ENCODE results near the gene HPX. TPM values are rescaled to one million over a fixed set of nuclear protein-coding genes. Genes with fewer than 3 reads are reported as not detected.
A peak's percentile ranks its signal among the peaks of the same experiment; 100 is the strongest.

The HPX gene
- total and polyA plus RNA-seq, 2 of the 13 experiments (the other 11 are each of a cell fraction or from before 2014, with no cell fraction given): 9.2 to 57.4 TPM

DNA sequence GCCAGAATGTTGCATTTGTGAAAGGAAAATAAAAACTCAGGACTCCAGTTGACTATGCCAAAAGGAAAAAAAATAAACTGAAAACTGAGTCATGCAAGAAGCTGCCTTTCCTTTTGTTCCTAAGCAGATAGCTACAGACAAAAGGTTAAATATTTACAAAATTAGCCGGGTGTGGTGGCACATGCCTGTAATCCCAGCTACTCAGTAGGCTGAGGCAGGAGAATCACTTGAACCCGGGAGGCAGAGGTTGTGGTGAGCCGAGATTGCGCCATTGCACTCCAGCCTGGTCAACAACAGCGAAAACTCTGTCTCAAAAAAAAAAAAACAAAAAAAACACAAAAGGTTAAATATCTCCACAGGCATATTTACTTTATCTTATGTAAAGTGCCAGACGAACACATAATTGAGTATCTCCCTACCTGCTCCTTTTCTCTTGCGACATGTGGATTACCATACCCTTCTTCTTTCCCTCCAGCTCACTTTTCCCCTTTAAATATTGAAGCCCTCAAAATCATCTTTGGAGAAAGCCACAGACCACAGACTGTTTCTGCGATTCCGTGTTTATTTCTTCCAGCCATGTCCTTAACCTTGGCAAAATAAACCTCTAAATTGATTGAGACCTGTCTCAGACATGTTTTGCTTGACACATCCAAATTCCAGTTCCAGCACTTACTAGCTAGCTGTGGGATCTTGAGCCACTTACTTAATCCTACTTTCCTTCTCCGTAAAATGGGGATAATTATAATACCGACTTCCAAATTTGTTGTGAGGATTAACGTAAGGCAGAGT is 52.8 kb downstream of the HPX start (continued):
- TF ChIP-seq, protein P1, sequence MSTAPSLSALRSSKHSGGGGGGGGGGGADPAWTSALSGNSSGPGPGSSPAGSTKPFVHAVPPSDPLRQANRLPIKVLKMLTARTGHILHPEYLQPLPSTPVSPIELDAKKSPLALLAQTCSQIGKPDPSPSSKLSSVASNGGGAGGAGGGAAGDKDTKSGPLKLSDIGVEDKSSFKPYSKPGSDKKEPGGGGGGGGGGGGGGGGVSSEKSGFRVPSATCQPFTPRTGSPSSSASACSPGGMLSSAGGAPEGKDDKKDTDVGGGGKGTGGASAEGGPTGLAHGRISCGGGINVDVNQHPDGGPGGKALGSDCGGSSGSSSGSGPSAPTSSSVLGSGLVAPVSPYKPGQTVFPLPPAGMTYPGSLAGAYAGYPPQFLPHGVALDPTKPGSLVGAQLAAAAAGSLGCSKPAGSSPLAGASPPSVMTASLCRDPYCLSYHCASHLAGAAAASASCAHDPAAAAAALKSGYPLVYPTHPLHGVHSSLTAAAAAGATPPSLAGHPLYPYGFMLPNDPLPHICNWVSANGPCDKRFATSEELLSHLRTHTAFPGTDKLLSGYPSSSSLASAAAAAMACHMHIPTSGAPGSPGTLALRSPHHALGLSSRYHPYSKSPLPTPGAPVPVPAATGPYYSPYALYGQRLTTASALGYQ (CRISPR knock-in tag; IDR thresholded peaks at IDR 0.05): 0 out of 2 replicates have a peak, but pooled peaks have one; percentile 23
- TF ChIP-seq HDAC6 (IDR thresholded peaks at IDR 0.05; ENCODE audit: low read depth, low read length): no peak
- TF ChIP-seq TBP (CRISPR knock-in tag; IDR thresholded peaks at IDR 0.05): no peak
- TF ChIP-seq ZNF329 (CRISPR knock-in tag; IDR thresholded peaks at IDR 0.05; ENCODE audit: low read depth): no peak
- TF ChIP-seq NFYB (CRISPR knock-in tag; IDR thresholded peaks at IDR 0.05): no peak
- TF ChIP-seq REXO4 (CRISPR knock-in tag; IDR thresholded peaks at IDR 0.05; ENCODE audit: borderline replicate concordance): no peak
- TF ChIP-seq, protein P2, sequence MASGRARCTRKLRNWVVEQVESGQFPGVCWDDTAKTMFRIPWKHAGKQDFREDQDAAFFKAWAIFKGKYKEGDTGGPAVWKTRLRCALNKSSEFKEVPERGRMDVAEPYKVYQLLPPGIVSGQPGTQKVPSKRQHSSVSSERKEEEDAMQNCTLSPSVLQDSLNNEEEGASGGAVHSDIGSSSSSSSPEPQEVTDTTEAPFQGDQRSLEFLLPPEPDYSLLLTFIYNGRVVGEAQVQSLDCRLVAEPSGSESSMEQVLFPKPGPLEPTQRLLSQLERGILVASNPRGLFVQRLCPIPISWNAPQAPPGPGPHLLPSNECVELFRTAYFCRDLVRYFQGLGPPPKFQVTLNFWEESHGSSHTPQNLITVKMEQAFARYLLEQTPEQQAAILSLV (CRISPR knock-in tag; IDR thresholded peaks at IDR 0.05; ENCODE audit: borderline replicate concordance): no peak
- no peak for TF ChIP-seq ZNF333 (CRISPR knock-in tag; IDR thresholded peaks at IDR 0.05; ENCODE audit: borderline replicate concordance)
- no peak for TF ChIP-seq U2AF1 (optimal IDR thresholded peaks at IDR 0.05; ENCODE audit: low read depth, low read length)
- 0 out of 2 replicates have a peak, but pooled peaks have one; percentile 35 for TF ChIP-seq ZFAT (CRISPR knock-in tag; conservative IDR thresholded peaks at IDR 0.05)
- no peak for TF ChIP-seq IKZF1 (IDR thresholded peaks at IDR 0.05)
- TF ChIP-seq RORA (CRISPR knock-in tag; IDR thresholded peaks at IDR 0.05): no peak
- TF ChIP-seq, protein P3, sequence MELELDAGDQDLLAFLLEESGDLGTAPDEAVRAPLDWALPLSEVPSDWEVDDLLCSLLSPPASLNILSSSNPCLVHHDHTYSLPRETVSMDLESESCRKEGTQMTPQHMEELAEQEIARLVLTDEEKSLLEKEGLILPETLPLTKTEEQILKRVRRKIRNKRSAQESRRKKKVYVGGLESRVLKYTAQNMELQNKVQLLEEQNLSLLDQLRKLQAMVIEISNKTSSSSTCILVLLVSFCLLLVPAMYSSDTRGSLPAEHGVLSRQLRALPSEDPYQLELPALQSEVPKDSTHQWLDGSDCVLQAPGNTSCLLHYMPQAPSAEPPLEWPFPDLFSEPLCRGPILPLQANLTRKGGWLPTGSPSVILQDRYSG (CRISPR knock-in tag; IDR thresholded peaks at IDR 0.05): no peak
- TF ChIP-seq, protein P4, sequence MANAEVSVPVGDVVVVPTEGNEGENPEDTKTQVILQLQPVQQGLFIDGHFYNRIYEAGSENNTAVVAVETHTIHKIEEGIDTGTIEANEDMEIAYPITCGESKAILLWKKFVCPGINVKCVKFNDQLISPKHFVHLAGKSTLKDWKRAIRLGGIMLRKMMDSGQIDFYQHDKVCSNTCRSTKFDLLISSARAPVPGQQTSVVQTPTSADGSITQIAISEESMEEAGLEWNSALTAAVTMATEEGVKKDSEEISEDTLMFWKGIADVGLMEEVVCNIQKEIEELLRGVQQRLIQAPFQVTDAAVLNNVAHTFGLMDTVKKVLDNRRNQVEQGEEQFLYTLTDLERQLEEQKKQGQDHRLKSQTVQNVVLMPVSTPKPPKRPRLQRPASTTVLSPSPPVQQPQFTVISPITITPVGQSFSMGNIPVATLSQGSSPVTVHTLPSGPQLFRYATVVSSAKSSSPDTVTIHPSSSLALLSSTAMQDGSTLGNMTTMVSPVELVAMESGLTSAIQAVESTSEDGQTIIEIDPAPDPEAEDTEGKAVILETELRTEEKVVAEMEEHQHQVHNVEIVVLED (CRISPR knock-in tag; IDR thresholded peaks at IDR 0.05; ENCODE audit: borderline replicate concordance): no peak
- TF ChIP-seq ZNF382 (CRISPR knock-in tag; IDR thresholded peaks at IDR 0.05; ENCODE audit: borderline replicate concordance): no peak
- no peak for TF ChIP-seq MATR3 (CRISPR knock-in tag; IDR thresholded peaks at IDR 0.05)
- 0 out of 2 replicates have a peak, but pooled peaks have one; percentile 37 for TF ChIP-seq HOXA5 (CRISPR knock-in tag; IDR thresholded peaks at IDR 0.05)
- no peak for TF ChIP-seq RELA (CRISPR knock-in tag; IDR thresholded peaks at IDR 0.05)
- TF ChIP-seq RARA (CRISPR knock-in tag; IDR thresholded peaks at IDR 0.05): peak; percentile 39
- peak; percentile 55; the same call in 1 of the 2 replicates for TF ChIP-seq FOSL2 (CRISPR knock-in tag; IDR thresholded peaks at IDR 0.05)
- no peak for TF ChIP-seq CCDC6 (CRISPR knock-in tag; IDR thresholded peaks at IDR 0.05)
- TF ChIP-seq, protein P5, sequence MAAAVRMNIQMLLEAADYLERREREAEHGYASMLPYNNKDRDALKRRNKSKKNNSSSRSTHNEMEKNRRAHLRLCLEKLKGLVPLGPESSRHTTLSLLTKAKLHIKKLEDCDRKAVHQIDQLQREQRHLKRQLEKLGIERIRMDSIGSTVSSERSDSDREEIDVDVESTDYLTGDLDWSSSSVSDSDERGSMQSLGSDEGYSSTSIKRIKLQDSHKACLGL (CRISPR knock-in tag; IDR thresholded peaks at IDR 0.05): no peak
- no peak for TF ChIP-seq ZNF678 (CRISPR knock-in tag; IDR thresholded peaks at IDR 0.05)
- TF ChIP-seq BRCA1 (CRISPR knock-in tag; IDR thresholded peaks at IDR 0.05): no peak
- TF ChIP-seq GTF3A (CRISPR knock-in tag; conservative IDR thresholded peaks at IDR 0.05): no peak
- 0 out of 2 replicates have a peak, but pooled peaks have one; percentile 34 for TF ChIP-seq SAP130 (CRISPR knock-in tag; IDR thresholded peaks at IDR 0.05; ENCODE audit: low read depth)

Measured in HepG2 (cell line).